Stimulated activated naive CD4-positive, alpha-beta T cell treated with Interleukin-2 at 50 U/mL for 16 hours (primary cell): Measurements from ENCODE around the gene LENG8.

Experiments
- DNase-seq: peaks from one replicate; lab custom pipeline; 2025; lab: John Stamatoyannopoulos, UW

Gene LENG8

GRCh38 chr19:54448774-54449700 is at the start of gene LENG8:
LENG8 (plus strand) TSS chr19:54449199; CDS start chr19:54451345, 2,146 bp downstream.
- DNase-seq = peak; percentile 95

- DNase-seq = no peak
These were observed 48.1 kb upstream of the LENG8 start for GRCh38 chr19:54400913-54401312.

GRCh38 chr19:54403054-54403453 is 45.9 kb upstream of the LENG8 start:
- no peak for DNase-seq

- no peak for DNase-seq
These were observed 43.4 kb upstream of the LENG8 start for GRCh38 chr19:54405628-54406027.

GRCh38 chr19:54407780-54408179 is 41.2 kb upstream of the LENG8 start:
- no peak for DNase-seq

- no peak for DNase-seq
These were observed 40.5 kb upstream of the LENG8 start for GRCh38 chr19:54408456-54409026.

- no peak for DNase-seq
These were observed 38.0 kb upstream of the LENG8 start for GRCh38 chr19:54411033-54411432.

- DNase-seq = no peak
These were observed 36.1 kb upstream of the LENG8 start for GRCh38 chr19:54412877-54413276.

GRCh38 chr19:54414156-54414555 is 34.8 kb upstream of the LENG8 start:
- no peak for DNase-seq

GRCh38 chr19:54415208-54415900 is 33.6 kb upstream of the LENG8 start, which contains the start of gene TTYH1:
TTYH1 (plus strand) TSS chr19:54415464; CDS start chr19:54415553, 89 bp downstream.
- peak; percentile 27 for DNase-seq

- DNase-seq = no peak
These were observed 32.9 kb upstream of the LENG8 start for GRCh38 chr19:54415901-54416673.

- no peak for DNase-seq
These were observed 32.1 kb upstream of the LENG8 start for GRCh38 chr19:54416695-54417491.

- DNase-seq = no peak
These were observed 30.7 kb upstream of the LENG8 start for GRCh38 chr19:54418030-54418929.

- no peak for DNase-seq
These were observed 29.8 kb upstream of the LENG8 start for GRCh38 chr19:54418930-54419800.

GRCh38 chr19:54420068-54420382 is 29.0 kb upstream of the LENG8 start:
- no peak for DNase-seq

GRCh38 chr19:54420383-54421168 is 28.4 kb upstream of the LENG8 start:
- no peak for DNase-seq

- no peak for DNase-seq
These were observed 27.9 kb upstream of the LENG8 start for GRCh38 chr19:54421169-54421516.

GRCh38 chr19:54421521-54421920 is 27.5 kb upstream of the LENG8 start:
- DNase-seq = no peak
